HG02678 (cell line): ENCODE results near the gene PCBP3.
"Not testable (repeated sequence)": the region's sequence is repeated elsewhere in the genome, so short reads cannot be mapped to it uniquely, and the experiment has no call there.

Experiments
- ATAC-seq: cut with Tn5 transposase; IDR thresholded peaks from one replicate; pipeline ENCODE4 v1.9.1; 2021; ENCODE audit warnings: mild to moderate bottlenecking, moderate library complexity; ENCODE audit not compliant: unreplicated experiment

The PCBP3 gene

GRCh38 chr21:45870421-45870820 is 226.9 kb downstream of the PCBP3 start:
- no peak for ATAC-seq

- no peak for ATAC-seq
These were observed 227.5 kb downstream of the PCBP3 start for GRCh38 chr21:45870851-45871615.

- no peak for ATAC-seq
These were observed 228.2 kb downstream of the PCBP3 start for GRCh38 chr21:45871616-45872236.

GRCh38 chr21:45872471-45872870 is 228.9 kb downstream of the PCBP3 start:
- no peak for ATAC-seq

GRCh38 chr21:45872902-45873301 is 229.4 kb downstream of the PCBP3 start:
- no peak for ATAC-seq

GRCh38 chr21:45873418-45873817 is 229.9 kb downstream of the PCBP3 start:
- no peak for ATAC-seq

GRCh38 chr21:45873866-45874265 is 230.3 kb downstream of the PCBP3 start:
- ATAC-seq: no peak

GRCh38 chr21:45874716-45875415 is 231.3 kb downstream of the PCBP3 start:
- ATAC-seq: no peak

- no peak for ATAC-seq
These were observed 231.9 kb downstream of the PCBP3 start for GRCh38 chr21:45875416-45875760.

- no peak for ATAC-seq
These were observed 232.4 kb downstream of the PCBP3 start for GRCh38 chr21:45875881-45876280.

GRCh38 chr21:45876381-45877170 is 233.1 kb downstream of the PCBP3 start:
- ATAC-seq: no peak

- ATAC-seq: no peak
These were observed 233.6 kb downstream of the PCBP3 start for GRCh38 chr21:45877171-45877438.

GRCh38 chr21:45877821-45878469 is 234.4 kb downstream of the PCBP3 start:
- no peak for ATAC-seq

- no peak for ATAC-seq
These were observed 236.9 kb downstream of the PCBP3 start for GRCh38 chr21:45880097-45881068.

- ATAC-seq: no peak
These were observed 239.1 kb downstream of the PCBP3 start for GRCh38 chr21:45882645-45883044.

- no peak for ATAC-seq
These were observed 239.6 kb downstream of the PCBP3 start for GRCh38 chr21:45883090-45883489.

- ATAC-seq: no peak
These were observed 242.0 kb downstream of the PCBP3 start for GRCh38 chr21:45885597-45885929.

- not testable (repeated sequence) for ATAC-seq
These were observed 242.5 kb downstream of the PCBP3 start for GRCh38 chr21:45885930-45886601.

- no peak for ATAC-seq
These were observed 243.1 kb downstream of the PCBP3 start for GRCh38 chr21:45886610-45887026.
